Measurements from ENCODE around the gene SORL1.
A peak's percentile ranks its signal among the peaks of the same experiment; 100 is the strongest.

SORL1 gene

GRCh38 chr11:121670805-121671282 is 218.7 kb downstream of the SORL1 start:
- DNase-seq = no peak

GRCh38 chr11:121671283-121672168 is 219.4 kb downstream of the SORL1 start:
- DNase-seq = peak; percentile 39

DNA sequence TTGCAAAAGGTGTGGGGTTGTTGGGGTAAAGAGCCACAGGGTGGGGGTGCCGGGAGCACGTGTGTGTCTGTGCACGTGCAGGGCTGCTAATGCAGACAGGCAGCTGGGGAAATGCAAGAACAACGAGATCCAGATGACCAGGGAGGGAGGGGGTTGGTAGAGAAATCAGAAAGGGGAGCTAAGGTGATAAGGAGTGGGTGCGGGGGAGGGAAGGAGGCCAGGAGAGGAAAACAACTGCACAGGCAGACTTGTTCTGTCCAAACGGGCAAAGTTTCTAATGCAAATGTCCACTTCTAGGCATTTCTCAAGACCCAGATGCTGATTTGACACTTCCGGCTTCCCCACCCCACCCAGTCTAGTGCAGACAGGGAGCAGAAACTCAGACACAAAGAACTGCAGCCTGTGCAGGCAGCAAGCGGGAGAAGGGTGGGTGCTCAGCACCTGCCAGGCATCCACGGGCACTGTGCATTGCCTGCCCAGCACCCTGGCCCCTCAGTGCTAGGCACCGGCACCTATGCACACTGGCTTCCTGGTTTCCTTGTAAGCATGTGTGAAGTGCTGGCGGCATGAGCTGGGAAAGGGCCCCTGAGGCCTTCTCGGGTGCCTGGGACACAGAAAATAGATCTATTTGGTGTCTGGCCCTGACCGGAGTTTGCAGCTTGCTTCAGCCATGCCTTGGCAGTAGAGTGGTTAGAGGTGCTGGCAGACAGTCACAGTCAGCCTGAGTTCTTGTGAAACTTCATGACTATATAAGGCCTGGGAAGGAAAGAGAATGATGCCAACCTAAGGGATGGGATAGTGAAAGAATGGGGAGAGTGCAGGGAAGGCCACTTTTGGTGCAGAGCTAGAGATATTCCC is 220.7 kb downstream of the SORL1 start:
- no peak for DNase-seq

DNA sequence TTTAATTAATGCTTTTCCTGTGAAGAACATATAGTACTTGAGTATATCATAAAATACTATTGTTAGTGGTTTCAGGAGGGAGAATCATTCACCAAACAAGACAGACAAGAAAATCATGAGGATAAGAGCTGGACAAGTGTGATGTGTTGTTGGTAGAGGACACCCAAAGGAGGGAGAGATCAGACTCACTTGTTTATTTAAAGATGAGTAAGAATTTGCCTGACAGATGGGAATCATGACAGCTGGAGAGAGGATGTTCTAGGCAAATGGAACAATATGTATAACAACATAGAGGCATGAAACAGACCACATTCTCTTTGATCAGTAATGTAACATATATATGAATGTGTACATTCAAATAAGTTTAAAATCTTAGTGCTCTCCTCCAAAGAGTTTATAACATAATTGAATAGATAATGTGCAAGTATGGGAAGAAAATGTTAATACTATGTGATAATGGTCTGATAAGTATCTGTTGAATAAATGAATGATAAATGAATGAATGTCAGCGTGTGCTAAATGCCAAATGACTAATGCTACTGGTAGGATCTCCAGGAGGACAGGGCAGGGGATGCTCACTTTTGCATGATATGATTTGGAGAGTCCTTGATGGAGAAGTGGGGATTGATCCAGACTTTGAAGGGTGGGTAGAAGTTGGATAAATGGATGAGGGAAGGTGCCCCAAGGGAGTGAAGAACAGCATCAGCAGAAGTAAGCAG is 229.6 kb downstream of the SORL1 start:
- DNase-seq = no peak

Measured in NCI-H82 (cell line).